Cardiac fibroblast (primary cell): ENCODE measurements around the gene DDIT4.
"Not testable (repeated sequence)": the region's sequence is repeated elsewhere in the genome, so short reads cannot be mapped to it uniquely, and the experiment has no call there.

ENCODE experiments used
- DNase-seq, 2 donors: peaks; one replicate each; pipeline versions ENCODE4 v3.0.0 to v3.0.0-alpha.2; 2010; ENCODE audit warnings: low read depth in 2 of 2
- H3K4me3 ChIP-seq, 2 donors: replicated peaks in 1 of 2; 1 replicate in 1 of 2; 2 replicates in 1 of 2; pipeline ENCODE4 v1.5.1; 2011; ENCODE audit warnings: low read depth in 2 of 2, low read length in 2 of 2, mild to moderate bottlenecking in 2 of 2, moderate library complexity in 1 of 2
- CTCF ChIP-seq: IDR thresholded peaks from one replicate; pipeline ENCODE4 v1.5.1; 2011; ENCODE audit warnings: low read depth, mild to moderate bottlenecking, low read length, inconsistent platforms

DDIT4 gene

DNA sequence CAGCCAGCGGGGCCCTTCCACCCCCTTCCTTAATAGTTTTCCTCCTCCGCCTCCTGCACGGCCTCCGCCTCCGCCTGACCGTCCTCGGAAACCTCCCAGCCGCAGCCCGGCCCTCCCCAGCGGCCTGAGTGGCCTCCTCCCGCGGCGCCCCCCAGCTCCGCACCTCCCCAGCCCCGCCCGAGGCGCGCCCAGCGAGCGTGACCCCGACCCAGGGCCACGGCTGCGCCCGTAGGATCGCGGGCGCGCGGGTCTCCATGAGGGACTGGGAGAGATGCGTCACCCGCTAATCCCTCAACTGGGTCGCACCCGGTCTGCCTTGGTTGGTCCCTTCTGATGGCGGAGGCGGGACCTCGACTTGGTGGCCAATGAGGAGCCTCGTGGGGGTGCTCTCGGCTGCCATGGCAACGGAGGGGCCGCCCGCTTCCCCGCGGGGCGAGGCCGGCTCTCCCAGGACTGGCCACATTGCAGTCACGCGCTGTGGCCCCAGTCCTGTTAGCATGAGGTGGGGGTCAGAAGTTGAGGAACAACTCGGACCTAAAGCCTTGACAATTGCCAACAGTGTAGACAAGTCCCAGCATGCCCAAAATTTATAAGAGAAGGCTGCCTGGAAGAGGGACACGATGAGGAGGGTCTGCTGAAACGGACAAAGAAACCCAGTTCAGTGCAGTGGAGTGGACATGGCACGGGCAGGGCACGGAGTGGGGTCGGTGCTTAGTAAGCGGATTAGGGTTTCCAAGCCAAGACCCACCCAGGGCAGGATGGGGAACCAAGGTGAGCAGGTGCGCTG lies 24.3 kb downstream of the DDIT4 start:
- TF ChIP-seq CTCF = no peak
- peak overlapping the region; percentile 49 to 56 for H3K4me3 ChIP-seq
- DNase-seq = peak; percentile 99

DNA sequence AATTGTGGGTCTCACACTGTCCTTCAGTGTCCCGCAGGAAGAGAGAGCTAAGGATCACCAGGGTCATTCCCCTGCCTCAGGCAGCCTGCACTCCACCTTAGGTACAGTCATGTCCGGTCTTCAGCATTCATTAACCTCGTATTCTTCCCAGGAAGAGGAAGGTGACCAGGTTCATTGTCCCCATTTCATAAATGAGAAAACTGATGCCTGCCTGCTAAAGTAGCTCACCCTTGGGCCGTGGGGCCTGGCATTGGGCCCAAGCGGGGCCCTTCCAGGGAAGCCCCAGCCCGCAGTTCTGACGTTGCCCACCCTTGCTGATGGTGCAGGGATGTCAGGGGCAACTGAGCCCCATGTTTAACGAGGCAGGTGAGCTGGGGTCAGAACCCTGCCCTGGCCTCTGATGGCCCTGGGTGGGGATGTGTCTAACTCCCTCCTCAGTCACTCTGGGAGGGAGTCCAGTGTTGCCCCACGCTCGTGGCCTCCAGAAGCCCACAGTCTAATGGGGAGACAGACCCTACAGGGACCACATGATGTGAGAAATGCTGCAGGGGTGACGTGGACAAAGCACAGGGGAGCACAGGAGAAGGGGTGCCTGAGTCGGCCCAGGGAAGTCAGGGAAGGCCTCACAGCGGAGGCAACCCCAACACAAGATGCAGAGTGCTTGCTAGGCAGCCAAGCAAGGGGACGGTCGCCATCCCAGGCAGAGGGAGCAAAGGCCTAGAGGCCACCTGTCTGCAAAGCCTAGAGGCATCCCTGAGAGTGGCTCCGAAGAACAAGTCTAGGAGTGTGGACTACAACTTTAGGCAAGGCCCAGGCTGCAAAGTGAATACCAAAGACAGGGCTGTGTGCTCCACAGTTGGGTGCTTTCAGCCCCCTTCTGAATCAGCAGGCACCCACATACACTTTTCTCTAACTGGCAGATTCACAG lies 25.1 kb downstream of the DDIT4 start:
- H3K4me3 ChIP-seq = no peak overlapping the region
- no peak for DNase-seq
- no peak for TF ChIP-seq CTCF

DNA sequence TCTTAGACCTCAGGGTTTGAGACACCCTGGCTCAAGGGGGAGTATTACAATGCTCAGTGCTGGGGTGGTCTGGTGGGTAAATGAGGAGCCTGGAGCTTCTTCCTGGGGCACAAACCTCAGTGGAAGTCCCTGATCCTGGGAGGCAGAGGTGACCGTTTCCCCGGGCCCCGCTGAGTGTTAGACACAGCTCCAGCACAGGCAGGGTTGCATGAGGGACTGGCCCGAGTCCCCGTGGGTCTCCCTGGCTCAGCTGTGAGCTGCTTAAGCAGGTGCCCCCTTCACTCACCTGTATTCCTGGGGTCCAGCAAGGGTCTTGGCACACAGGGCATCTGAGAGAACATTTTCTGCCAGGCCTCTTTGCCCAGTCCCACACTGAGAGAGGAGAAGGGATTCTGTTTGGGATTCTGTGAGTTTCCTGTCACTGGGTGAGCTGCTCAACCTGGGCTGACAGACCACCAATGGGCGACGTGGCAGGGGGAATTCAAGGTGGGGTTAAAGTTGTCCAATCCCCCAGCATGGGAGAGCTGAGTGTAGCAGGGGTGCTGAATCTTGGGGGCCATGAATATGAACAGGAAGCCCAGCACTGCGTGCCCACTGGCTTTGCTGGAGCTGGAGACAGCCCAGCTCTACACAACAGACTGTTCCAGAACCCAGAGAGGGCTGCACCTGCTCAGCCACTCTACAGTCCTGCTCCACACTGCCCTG lies 29.9 kb downstream of the DDIT4 start:
- DNase-seq = no peak
- no peak overlapping the region for H3K4me3 ChIP-seq
- no peak for TF ChIP-seq CTCF

GRCh38 chr10:72306215-72306760 lies 32.6 kb downstream of the DDIT4 start:
- DNase-seq = no peak
- H3K4me3 ChIP-seq = no peak overlapping the region
- TF ChIP-seq CTCF = no peak

GRCh38 chr10:72307711-72308110 lies 34.0 kb downstream of the DDIT4 start:
- not testable (repeated sequence) for DNase-seq

DNA sequence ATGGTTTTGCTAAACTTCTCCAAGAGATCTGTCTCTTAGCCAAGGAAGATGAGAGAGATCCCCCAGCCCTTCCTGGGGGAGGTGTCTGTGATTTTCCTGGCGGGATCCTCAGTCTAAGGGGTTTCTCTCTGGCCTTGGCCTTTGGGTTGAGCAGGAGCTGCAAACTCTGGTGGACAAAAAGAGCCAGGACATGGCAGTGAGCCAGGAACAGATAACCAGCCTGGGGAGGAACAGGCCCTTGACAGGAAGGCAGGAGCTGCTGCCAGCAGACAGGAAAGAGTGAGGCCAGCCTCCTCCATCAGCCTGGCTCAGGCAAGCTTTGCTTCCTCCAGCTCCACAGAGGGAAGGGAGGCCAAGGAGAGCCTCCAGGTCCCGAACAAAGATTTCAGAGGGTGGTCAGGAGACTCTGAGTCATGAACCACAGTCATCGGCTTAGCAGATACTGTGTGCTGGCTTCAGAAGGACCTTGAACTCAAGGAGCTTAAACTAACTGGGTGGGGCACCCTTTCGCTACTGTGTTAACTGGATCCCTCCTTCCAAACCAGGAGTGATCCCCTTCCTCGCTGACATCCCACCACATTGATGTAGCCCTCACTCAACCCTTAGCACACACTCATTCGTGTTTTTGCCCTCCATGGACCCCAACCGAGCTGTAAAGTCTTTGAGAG lies 34.7 kb downstream of the DDIT4 start:
- peak; percentile 7 for TF ChIP-seq CTCF
- DNase-seq = peak; percentile 96 to 98
- H3K4me3 ChIP-seq = no peak overlapping the region

More at GRCh38 chr10:72307711-72308110, 34.0 kb downstream of the DDIT4 start:
- not testable (repeated sequence) for H3K4me3 ChIP-seq
